HG03103 (cell line): ENCODE measurements around the gene DNAJB6.

Experiments used
- ATAC-seq: cut with Tn5 transposase; IDR thresholded peaks from one replicate; pipeline ENCODE4 v1.9.1; 2021; ENCODE audit warnings: low read depth; ENCODE audit not compliant: unreplicated experiment

Gene DNAJB6

GRCh38 chr7:157462419-157462771 lies 125.6 kb downstream of the DNAJB6 start:
- ATAC-seq: no peak

GRCh38 chr7:157462840-157463239 lies 126.0 kb downstream of the DNAJB6 start:
- ATAC-seq: no peak

GRCh38 chr7:157463245-157463644 lies 126.4 kb downstream of the DNAJB6 start:
- no peak for ATAC-seq

GRCh38 chr7:157464111-157464970 lies 127.5 kb downstream of the DNAJB6 start:
- ATAC-seq: no peak

- ATAC-seq: no peak
Observed at GRCh38 chr7:157464971-157465886, 128.4 kb downstream of the DNAJB6 start.

GRCh38 chr7:157465891-157466866 lies 129.4 kb downstream of the DNAJB6 start:
- no peak for ATAC-seq

- ATAC-seq: no peak
Observed at GRCh38 chr7:157466867-157467261, 130.1 kb downstream of the DNAJB6 start.
